ENCODE measurements around the gene GLRB.

GLRB gene

DNA sequence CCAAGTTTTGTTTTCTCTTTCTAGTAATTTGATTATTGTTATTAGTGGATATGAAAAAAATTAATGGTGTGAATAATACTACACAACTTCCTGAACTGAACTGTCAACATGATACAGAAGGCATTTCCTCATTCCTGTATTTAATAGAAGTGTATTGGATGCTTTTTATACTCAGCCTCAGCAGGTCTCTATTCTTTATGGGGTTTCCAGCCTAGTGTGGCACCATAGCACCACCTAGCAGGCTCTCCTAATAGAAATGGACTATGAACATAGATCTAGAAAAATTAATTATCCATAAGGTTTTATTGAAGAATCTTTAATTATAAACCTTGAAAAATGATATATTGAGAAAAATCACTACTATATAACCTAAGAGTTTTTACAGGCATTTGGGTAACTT is 52.4 kb downstream of the GLRB start:
- no peaks in the 10 kb centered on the region for H3K36me3 ChIP-seq (ENCODE audit: control insufficient read depth, insufficient read depth, low read length)
- no peaks in the 10 kb centered on the region for H3K27me3 ChIP-seq (replicated peaks; ENCODE audit: control insufficient read depth, insufficient read depth, low read length)
- no peak overlapping the region for H3K4me3 ChIP-seq (replicated peaks; ENCODE audit: low read depth, low read length)
- DNase-seq (ENCODE audit: extremely low read depth, insufficient read length), result no peak
- no peak for TF ChIP-seq CTCF (IDR thresholded peaks at IDR 0.05; ENCODE audit: insufficient read depth, low read length, poor library complexity, severe bottlenecking)

DNA sequence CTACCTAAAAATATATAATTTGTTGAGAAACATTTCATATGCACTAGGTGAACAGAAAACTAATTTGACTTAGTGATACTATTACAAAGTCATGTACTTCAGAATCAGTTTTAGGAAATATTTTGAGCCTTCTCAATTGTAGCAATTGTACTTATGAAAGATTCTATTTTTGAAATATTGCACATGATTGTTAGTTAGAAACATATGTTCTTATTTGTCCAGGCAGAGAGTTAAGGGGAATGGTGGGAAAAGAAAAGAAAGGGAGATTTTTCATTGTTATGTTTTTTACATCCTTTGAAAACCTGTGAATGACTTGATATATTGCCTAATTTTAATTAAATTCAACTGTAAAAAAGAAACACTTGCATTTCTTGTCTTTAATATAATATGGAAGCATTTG is 66.0 kb downstream of the GLRB start:
- H3K36me3 ChIP-seq (ENCODE audit: control insufficient read depth, insufficient read depth, low read length), result no peaks in the 10 kb centered on the region
- DNase-seq (ENCODE audit: extremely low read depth, insufficient read length), result no peak
- TF ChIP-seq CTCF (IDR thresholded peaks at IDR 0.05; ENCODE audit: insufficient read depth, low read length, poor library complexity, severe bottlenecking), result no peak
- no peaks in the 10 kb centered on the region for H3K27me3 ChIP-seq (replicated peaks; ENCODE audit: control insufficient read depth, insufficient read depth, low read length)
- H3K4me3 ChIP-seq (replicated peaks; ENCODE audit: low read depth, low read length), result no peak overlapping the region

- Histone ChIP-seq H3K4me3 (replicated peaks; ENCODE audit: low read depth, low read length) (no peak overlapping the region), H3K36me3 (ENCODE audit: control insufficient read depth, insufficient read depth, low read length) (no peaks in the 10 kb centered on the region), H3K27me3 (replicated peaks; ENCODE audit: control insufficient read depth, insufficient read depth, low read length) (no peaks in the 10 kb centered on the region)
- DNase-seq (ENCODE audit: extremely low read depth, insufficient read length), result no peak
- no peak for TF ChIP-seq CTCF (IDR thresholded peaks at IDR 0.05; ENCODE audit: insufficient read depth, low read length, poor library complexity, severe bottlenecking)
Observed at GRCh38 chr4:157143369-157143768, 67.4 kb downstream of the GLRB start.

GRCh38 chr4:157151711-157152110 is 75.8 kb downstream of the GLRB start:
- no peaks in the 10 kb centered on the region for H3K36me3 ChIP-seq (ENCODE audit: control insufficient read depth, insufficient read depth, low read length)
- H3K4me3 ChIP-seq (replicated peaks; ENCODE audit: low read depth, low read length), result no peak overlapping the region
- DNase-seq (ENCODE audit: extremely low read depth, insufficient read length), result no peak
- H3K27me3 ChIP-seq (replicated peaks; ENCODE audit: control insufficient read depth, insufficient read depth, low read length), result no peaks in the 10 kb centered on the region
- no peak for TF ChIP-seq CTCF (IDR thresholded peaks at IDR 0.05; ENCODE audit: insufficient read depth, low read length, poor library complexity, severe bottlenecking)

- Histone ChIP-seq H3K4me3 (replicated peaks; ENCODE audit: low read depth, low read length) (no peak overlapping the region), H3K36me3 (ENCODE audit: control insufficient read depth, insufficient read depth, low read length) (no peaks in the 10 kb centered on the region), H3K27me3 (replicated peaks; ENCODE audit: control insufficient read depth, insufficient read depth, low read length) (no peaks in the 10 kb centered on the region)
- TF ChIP-seq CTCF (IDR thresholded peaks at IDR 0.05; ENCODE audit: insufficient read depth, low read length, poor library complexity, severe bottlenecking), result no peak
- DNase-seq (ENCODE audit: extremely low read depth, insufficient read length), result no peak
Observed at GRCh38 chr4:157165935-157166610, 90.1 kb downstream of the GLRB start.

- H3K4me3 ChIP-seq (replicated peaks; ENCODE audit: low read depth, low read length), result no peak overlapping the region
- no peaks in the 10 kb centered on the region for H3K27me3 ChIP-seq (replicated peaks; ENCODE audit: control insufficient read depth, insufficient read depth, low read length)
- DNase-seq (ENCODE audit: extremely low read depth, insufficient read length), result no peak
- no peaks in the 10 kb centered on the region for H3K36me3 ChIP-seq (ENCODE audit: control insufficient read depth, insufficient read depth, low read length)
- TF ChIP-seq CTCF (IDR thresholded peaks at IDR 0.05; ENCODE audit: insufficient read depth, low read length, poor library complexity, severe bottlenecking), result no peak
Observed at GRCh38 chr4:157170321-157170720, 94.4 kb downstream of the GLRB start.
